Heart right ventricle (tissue), 16 donors: ENCODE data around the gene GPC5. TPM values are rescaled to one million over a fixed set of nuclear protein-coding genes. Genes with fewer than 3 reads are reported as not detected.

Experiments
- ATAC-seq, 8 donors: fragments of 200-7000 bp; cut with Tn5 transposase; one replicate each; pipeline ENCODE4 v1.9.1; 2020; ENCODE audit warnings: mild to moderate bottlenecking in 8 of 8, moderate library complexity in 8 of 8, moderate number of reproducible peaks in 1 of 8
- DNase-seq, 2 donors: peaks; one replicate each; pipeline ENCODE4 v3.0.0-alpha.2; 2020
- H3K27ac ChIP-seq, 10 donors: fragments of 200-600 bp; sonication (generic) in 2 of 10; one replicate each; pipeline versions ENCODE4 v1.5.0 to v1.8.0; 2020 to 2022; ENCODE audit warnings: mild to moderate bottlenecking in 3 of 10
- H3K27me3 ChIP-seq, 7 donors: fragments of 200-600 bp; one replicate each; pipeline ENCODE4 v1.8.0; 2021 to 2022; ENCODE audit warnings: mild to moderate bottlenecking in 2 of 7
- H3K36me3 ChIP-seq, 9 donors: fragments of 200-600 bp; sonication (generic) in 1 of 9; one replicate each; pipeline versions ENCODE4 v1.5.0 to v1.8.0; 2020 to 2022; ENCODE audit warnings: mild to moderate bottlenecking in 2 of 9
- H3K4me1 ChIP-seq, 9 donors: fragments of 200-600 bp; sonication (generic) in 1 of 9; one replicate each; pipeline versions ENCODE4 v1.5.0 to v1.8.0; 2020 to 2022; ENCODE audit warnings: mild to moderate bottlenecking in 4 of 9
- H3K4me3 ChIP-seq, 10 donors: fragments of 200-600 bp; sonication (generic) in 2 of 10; one replicate each; pipeline versions ENCODE4 v1.5.0 to v1.8.0; 2020 to 2022; ENCODE audit warnings: mild to moderate bottlenecking in 7 of 10, moderate library complexity in 2 of 10
- H3K9me3 ChIP-seq, 11 donors: fragments of 200-600 bp in 10 of 11; sonication (generic) in 2 of 11; one replicate each; pipeline versions ENCODE4 v1.5.0 to v1.8.0; 2013 to 2022; ENCODE audit warnings: mild to moderate bottlenecking in 2 of 11, control low read depth in 1 of 11, moderate library complexity in 1 of 11
- CTCF ChIP-seq, 9 donors: fragments of 200-600 bp; sonication (generic) in 2 of 9; IDR thresholded peaks; one replicate each; pipeline versions ENCODE4 v1.5.0 to v1.8.0; 2021 to 2022; ENCODE audit warnings: antibody characterized with exemption in 9 of 9, mild to moderate bottlenecking in 5 of 9, moderate library complexity in 1 of 9
- WGBS, 2 donors: extraction: QIAGEN DNeasy Blood & Tissue Kit; methylation state at CpG; one replicate each; pipeline ENCODE4 v1.1.7; 2013; ENCODE audit warnings: inconsistent platforms in 1 of 2; 5-methylcytosine and 5-hydroxymethylcytosine counted together
- intact Hi-C, 10 donors: fragments of 100-400 bp; cut with DNase I; formaldehyde crosslinking; loops; one replicate each; pipeline versions ENCODE4 v1.11.1 to v1.14.2; 2022
- polyA plus RNA-seq, 2 donors: library from polyadenylated mRNA; stranded (reverse); fragments of 200-250 nt; gene quantifications; one replicate each; pipeline ENCODE4 v1.2.3, GENCODE V29; 2013
- total RNA-seq, 10 donors: library from RNA; stranded (reverse); fragmentation: NEBNext Ultra II Directional in 3 of 10; extraction: Animal tissue kit (Norgen Biotek cat#: 25700) in 3 of 10; gene quantifications; one replicate each; pipeline versions ENCODE4 v1.2.1 to v1.2.4, GENCODE V29; 2021 to 2023
- donor health status: Arrhythmogenic right ventricular cardiomyopathy.
- donor health status: ischemic (EF 13 %, LVEDD 7.1; RV severe dilation, severe dysfunction).
- donor health status: healthy with polysubstance abuse.
- donor health status: DM: no; HTN: yes; CAD: no.
- donor health status: DM: no; HTN: no; CAD: no.
- donor health status: ischemic (EF 25% LVEDD 6.9; RV normal size, moderate dysfunction).
- donor health status: ischemic (EF 25% LVEDD 5.7; RV mildly dilated, moderate dysfunction).
- donor health status: healthy.
- donor health status: DM: yes; HTN: yes; CAD: no.
- donor health status: Ischemic cardiomyopathy.
- donor health status: ischemic (EF 35%, LVEDD 5.7; RV mildly dilated, moderate dysfunction).
- donor health status: nonischemic (EF 11% LVEDD 7.7; RV severe dilation, severe dysfunction).
- donor health status: DM: yes; HTN: yes; CAD: no.
- donor health status: PGD.
- donor health status: ischemic (EF 29% LVEDD 5.4; RV normal size, mild dysfunction).
- donor health status: nonischemic (EF 23%, LVEDD 6.1; RV moderate dilation, normal function).

The GPC5 gene
- total and polyA plus RNA-seq, 12 donors: 0.01 to 3.5 (median 0.70) TPM; not detected in 1

- Histone ChIP-seq H3K27me3 (no peaks in the 10 kb centered on the region), H3K36me3 (no peaks in the 10 kb centered on the region), H3K9me3 (no peaks in the 10 kb centered on the region), H3K4me1 (no peaks in the 10 kb centered on the region), H3K4me3 (no peak overlapping the region), H3K27ac (no peak overlapping the region)
- ATAC-seq: no peak
- intact Hi-C loops: no loop called here
- 80 to 81% methylated on average over 1 of the region's 1 CpG for WGBS, 2 donors
- no peak for TF ChIP-seq CTCF (IDR thresholded peaks at IDR 0.05)
- no peak for DNase-seq
Measured at GRCh38 chr13:92179223-92179622, 780.8 kb downstream of the GPC5 start.

GRCh38 chr13:92187378-92187989, 789.1 kb downstream of the GPC5 start:
- peak; percentile 51 to 85 (median 78) for TF ChIP-seq CTCF (IDR thresholded peaks at IDR 0.05)
- intact Hi-C loops: loop anchor here in 5 of 10 donors (5.0 to 10.0 kb wide), 2 partner anchors 167 to 170 kb away; no protein-coding TSS in a partner anchor
- no peak for DNase-seq
- Histone ChIP-seq H3K27ac (no peak overlapping the region), H3K27me3 (no peaks in the 10 kb centered on the region), H3K9me3 (peaks cover 0 to 7% (median 0%) of the 10 kb centered on the region in 11 donors), H3K36me3 (no peaks in the 10 kb centered on the region), H3K4me3 (no peak overlapping the region), H3K4me1 (no peaks in the 10 kb centered on the region)
- ATAC-seq: peak in 1 of 8 donors; percentile 45
- 2 to 5% methylated on average over 1 of the region's 1 CpG for WGBS, 2 donors

GRCh38 chr13:92188574-92188973, 790.2 kb downstream of the GPC5 start:
- Histone ChIP-seq H3K36me3 (no peaks in the 10 kb centered on the region), H3K27ac (no peak overlapping the region), H3K4me1 (no peaks in the 10 kb centered on the region), H3K4me3 (no peak overlapping the region), H3K9me3 (peaks cover 0 to 7% (median 0%) of the 10 kb centered on the region in 11 donors), H3K27me3 (no peaks in the 10 kb centered on the region)
- TF ChIP-seq CTCF (IDR thresholded peaks at IDR 0.05): no peak
- 81 to 90% methylated on average over 2 of the region's 2 CpGs for WGBS, 2 donors
- ATAC-seq (no peak), DNase-seq (no peak)
- intact Hi-C loops: loop anchor here in 5 of 10 donors (5.0 to 10.0 kb wide), 2 partner anchors 166 to 169 kb away; no protein-coding TSS in a partner anchor

- intact Hi-C loops: no loop called here
- WGBS, 2 donors: 33 to 47% methylated on average over 11 of the region's 11 CpGs
- no peaks in the 10 kb centered on the region for H3K4me1 ChIP-seq
- no peaks in the 10 kb centered on the region for H3K9me3 ChIP-seq
- TF ChIP-seq CTCF (IDR thresholded peaks at IDR 0.05): no peak
- no peaks in the 10 kb centered on the region for H3K36me3 ChIP-seq
- no peak overlapping the region for H3K27ac ChIP-seq
- DNase-seq (no peak), ATAC-seq (no peak)
- no peaks in the 10 kb centered on the region for H3K27me3 ChIP-seq
- no peak overlapping the region for H3K4me3 ChIP-seq
Measured at GRCh38 chr13:92196591-92197256, 798.3 kb downstream of the GPC5 start.
